Thoracic aorta (tissue), 2 donors: ENCODE measurements around the gene TMEM239. TPM values are rescaled to one million over a fixed set of nuclear protein-coding genes. Genes with fewer than 3 reads are reported as not detected.
"Not testable (repeated sequence)": the region's sequence is repeated elsewhere in the genome, so short reads cannot be mapped to it uniquely, and the experiment has no call there.

Experiments
- ATAC-seq: fragments of 150-250 bp; one replicate; pipeline ENCODE4 v1.8.0; 2017; ENCODE audit warnings: low read depth; ENCODE audit not compliant: insufficient number of reproducible peaks, low FRiP score
- DNase-seq: peaks from one replicate; pipeline ENCODE4 v3.0.0-alpha.2; 2020; ENCODE audit warnings: low spot score
- H3K27ac ChIP-seq, 2 donors: fragments of 200-600 bp; sonication (generic); 1 replicate in 1 of 2; 2 replicates in 1 of 2; pipeline ENCODE4 v1.5.1; 2016; ENCODE audit warnings: mild to moderate bottlenecking in 2 of 2, moderate library complexity in 2 of 2
- H3K27me3 ChIP-seq: fragments of 200-600 bp; sonication (generic); replicated peaks from 2 replicates; pipeline ENCODE4 v1.6.0; 2016; ENCODE audit warnings: mild to moderate bottlenecking; ENCODE audit not compliant: insufficient read depth
- H3K36me3 ChIP-seq: fragments of 200-600 bp; sonication (generic); one replicate; pipeline ENCODE4 v1.5.1; 2016
- H3K4me1 ChIP-seq, 2 donors: fragments of 200-600 bp; sonication (generic); 1 replicate in 1 of 2; 2 replicates in 1 of 2; pipeline versions ENCODE4 v1.5.1 to v1.6.0; 2016; ENCODE audit warnings: low read depth in 2 of 2, mild to moderate bottlenecking in 1 of 2; ENCODE audit not compliant: control insufficient read depth in 1 of 2
- H3K4me3 ChIP-seq: fragments of 200-600 bp; sonication (generic); 2 replicates; pipeline ENCODE4 v1.5.1; 2016; ENCODE audit warnings: mild to moderate bottlenecking
- H3K9me3 ChIP-seq: fragments of 200-600 bp; sonication (generic); 2 replicates; pipeline ENCODE4 v1.5.1; 2016
- total RNA-seq, 2 donors: library from RNA; depleted of rRNA; stranded (reverse); fragments of >200 nt; gene quantifications; one replicate each; pipeline versions ENCODE4 v1.1.0 to v1.2.3, GENCODE V29; 2016
- TF ChIP-seq, protein P1 (sequence below): fragments of 200-600 bp; sonication (generic); IDR thresholded peaks from one replicate; pipeline ENCODE4 v1.5.1; 2019; ENCODE audit warnings: antibody characterized with exemption

Gene TMEM239
- total RNA-seq, 2 donors from 2014 or later, result not detected

DNA sequence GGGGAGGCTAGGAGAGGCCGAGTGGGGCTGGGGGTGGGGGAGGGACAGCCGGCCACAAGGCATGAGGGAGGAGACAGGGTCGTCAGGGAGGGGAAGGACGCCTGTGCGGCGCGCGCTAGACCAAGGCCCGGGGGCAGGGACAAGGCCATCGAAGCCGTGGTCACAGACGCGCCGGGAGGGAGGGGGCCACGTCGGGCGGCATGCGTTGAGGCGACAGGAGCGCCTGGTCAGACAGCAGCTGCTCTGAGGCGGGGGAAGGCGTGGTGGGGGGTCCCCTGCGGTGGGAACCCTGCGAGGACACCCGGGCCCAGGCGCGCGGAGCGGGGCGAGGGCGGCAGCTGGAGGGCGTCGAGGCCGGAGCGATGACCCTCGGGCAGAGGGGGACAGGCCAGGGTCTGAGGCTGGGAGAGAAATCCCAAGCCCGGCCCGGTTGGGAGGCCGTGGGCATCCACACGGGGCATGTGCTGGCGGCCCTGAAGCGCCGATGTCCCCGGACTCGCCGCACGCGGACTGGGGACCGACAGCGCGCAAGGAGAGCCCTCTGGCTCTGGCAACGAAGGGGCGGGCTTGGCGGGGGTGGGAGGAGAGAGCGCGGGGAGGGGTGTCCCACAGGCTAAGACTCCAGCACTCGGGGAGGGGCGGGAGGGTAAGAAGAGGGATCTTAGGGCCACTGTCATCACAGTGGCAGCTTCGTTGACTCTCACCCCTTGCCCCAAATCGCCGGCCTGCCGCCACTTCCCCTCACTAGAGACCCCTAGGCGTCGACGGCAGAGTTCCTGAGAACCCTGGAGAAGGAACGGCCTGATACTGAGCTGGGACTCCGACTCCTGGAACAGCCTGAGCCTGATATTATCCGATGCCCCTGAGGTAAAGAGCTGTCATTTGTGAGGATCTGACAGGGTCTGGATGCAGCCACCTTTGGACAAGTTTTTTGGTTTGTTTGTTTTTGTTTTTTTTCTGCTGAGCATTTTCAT, 5.0 kb downstream of the TMEM239 start:
- DNase-seq (no peak), ATAC-seq (no peak)
- no peak overlapping the region for H3K27ac ChIP-seq
- TF ChIP-seq, protein P1, sequence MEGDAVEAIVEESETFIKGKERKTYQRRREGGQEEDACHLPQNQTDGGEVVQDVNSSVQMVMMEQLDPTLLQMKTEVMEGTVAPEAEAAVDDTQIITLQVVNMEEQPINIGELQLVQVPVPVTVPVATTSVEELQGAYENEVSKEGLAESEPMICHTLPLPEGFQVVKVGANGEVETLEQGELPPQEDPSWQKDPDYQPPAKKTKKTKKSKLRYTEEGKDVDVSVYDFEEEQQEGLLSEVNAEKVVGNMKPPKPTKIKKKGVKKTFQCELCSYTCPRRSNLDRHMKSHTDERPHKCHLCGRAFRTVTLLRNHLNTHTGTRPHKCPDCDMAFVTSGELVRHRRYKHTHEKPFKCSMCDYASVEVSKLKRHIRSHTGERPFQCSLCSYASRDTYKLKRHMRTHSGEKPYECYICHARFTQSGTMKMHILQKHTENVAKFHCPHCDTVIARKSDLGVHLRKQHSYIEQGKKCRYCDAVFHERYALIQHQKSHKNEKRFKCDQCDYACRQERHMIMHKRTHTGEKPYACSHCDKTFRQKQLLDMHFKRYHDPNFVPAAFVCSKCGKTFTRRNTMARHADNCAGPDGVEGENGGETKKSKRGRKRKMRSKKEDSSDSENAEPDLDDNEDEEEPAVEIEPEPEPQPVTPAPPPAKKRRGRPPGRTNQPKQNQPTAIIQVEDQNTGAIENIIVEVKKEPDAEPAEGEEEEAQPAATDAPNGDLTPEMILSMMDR, result no peak
- H3K4me3 ChIP-seq, result no peak overlapping the region
- no peaks in the 10 kb centered on the region for H3K9me3 ChIP-seq
- H3K36me3 ChIP-seq, result no peaks in the 10 kb centered on the region
- peaks cover 0 to 9% of the 10 kb centered on the region in 2 donors for H3K4me1 ChIP-seq
- no peaks in the 10 kb centered on the region for H3K27me3 ChIP-seq

DNA sequence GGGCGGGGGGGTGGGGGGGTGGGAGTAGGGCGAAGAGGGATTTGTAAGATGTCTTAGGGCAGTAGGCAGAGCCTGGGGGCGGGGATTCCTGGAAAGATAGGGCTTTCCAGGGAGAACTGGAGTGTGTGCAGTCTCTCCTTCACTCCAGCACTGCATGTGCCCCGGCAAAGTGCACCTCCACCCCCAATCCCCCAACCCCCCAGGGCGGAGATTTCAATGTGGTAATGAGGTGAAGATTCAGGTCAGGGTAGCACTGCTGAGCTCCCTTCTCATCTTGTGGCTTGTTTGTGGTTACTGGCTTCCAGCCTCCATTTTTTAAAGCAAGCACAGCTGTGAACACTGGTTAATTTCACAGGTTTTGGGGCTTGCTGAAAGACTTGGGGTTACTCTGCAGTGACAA, 5.9 kb downstream of the TMEM239 start:
- TF ChIP-seq, protein P1, result no peak
- Histone ChIP-seq H3K27me3 (no peaks in the 10 kb centered on the region), H3K27ac (no peak overlapping the region), H3K36me3 (no peaks in the 10 kb centered on the region), H3K4me1 (peaks cover 0 to 9% of the 10 kb centered on the region in 2 donors), H3K4me3 (no peak overlapping the region), H3K9me3 (no peaks in the 10 kb centered on the region)
- no peak for DNase-seq
- ATAC-seq, result no peak

DNA sequence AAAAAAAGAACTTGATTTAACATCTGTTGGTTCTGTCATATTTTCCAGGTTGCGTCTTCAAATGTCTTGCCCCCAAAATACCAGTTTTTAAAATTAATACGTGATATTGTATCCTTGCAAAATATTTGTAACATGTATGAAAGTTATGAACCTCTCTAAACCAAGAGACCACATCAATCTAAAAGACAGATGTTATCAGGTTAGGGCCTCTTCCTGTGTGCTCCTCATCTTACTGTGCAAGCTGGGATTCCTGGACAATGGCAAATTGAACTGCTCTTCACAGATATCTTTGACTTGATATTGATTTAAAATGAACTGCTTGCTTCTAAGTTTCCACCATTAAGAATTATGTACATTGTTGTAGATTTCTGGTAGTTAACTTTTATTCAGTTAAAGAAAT, 9.6 kb downstream of the TMEM239 start:
- no peak for DNase-seq
- TF ChIP-seq, protein P1, result no peak
- no peak overlapping the region for H3K27ac ChIP-seq
- no peaks in the 10 kb centered on the region for H3K36me3 ChIP-seq
- H3K4me3 ChIP-seq, result no peak overlapping the region
- no peak for ATAC-seq
- H3K4me1 ChIP-seq, result no peaks in the 10 kb centered on the region
- no peaks in the 10 kb centered on the region for H3K9me3 ChIP-seq
- no peaks in the 10 kb centered on the region for H3K27me3 ChIP-seq

DNA sequence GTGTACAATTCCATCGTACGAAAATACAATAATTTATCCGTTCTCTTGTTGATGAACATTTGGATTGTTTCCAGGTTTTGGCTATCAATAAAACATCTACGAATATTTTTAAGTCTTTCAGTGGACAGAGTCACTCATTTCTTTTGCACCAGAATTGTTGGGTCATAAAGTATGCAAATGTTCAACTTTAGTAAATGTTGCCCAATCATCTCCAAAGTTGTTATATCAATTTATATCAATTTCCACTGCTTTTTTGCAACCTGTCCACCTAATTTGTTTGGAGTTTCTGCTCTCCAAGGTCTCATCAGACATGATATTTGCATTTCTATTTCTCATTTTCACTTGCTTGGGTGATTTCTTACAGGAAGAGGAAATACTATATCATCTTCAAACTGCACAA, 10.5 kb downstream of the TMEM239 start:
- Histone ChIP-seq H3K4me3 (no peak overlapping the region), H3K4me1 (no peaks in the 10 kb centered on the region), H3K9me3 (no peaks in the 10 kb centered on the region), H3K27me3 (no peaks in the 10 kb centered on the region), H3K36me3 (no peaks in the 10 kb centered on the region), H3K27ac (no peak overlapping the region)
- DNase-seq (no peak), ATAC-seq (no peak)
- TF ChIP-seq, protein P1, result no peak

DNA sequence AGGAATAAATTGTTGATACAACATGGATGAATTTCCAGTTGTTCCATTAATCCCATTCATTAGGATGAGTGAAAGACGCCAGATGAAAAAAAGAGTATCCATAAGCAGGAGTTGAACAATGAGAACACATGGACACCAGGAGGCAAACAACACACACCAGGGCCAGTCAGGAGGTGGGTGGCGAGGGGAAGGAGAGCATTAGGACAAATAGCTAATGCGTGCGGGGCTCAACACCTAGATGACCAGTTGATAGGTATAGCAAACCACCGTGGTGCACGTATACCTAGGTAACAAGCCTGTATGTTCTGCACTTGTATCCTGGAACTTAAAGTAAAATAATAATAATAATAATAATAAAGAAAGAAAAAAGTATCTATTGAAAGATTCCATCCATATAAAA, 13.2 kb downstream of the TMEM239 start:
- Histone ChIP-seq H3K4me1 (no peaks in the 10 kb centered on the region), H3K4me3 (no peak overlapping the region), H3K9me3 (no peaks in the 10 kb centered on the region), H3K27ac (no peak overlapping the region), H3K36me3 (no peaks in the 10 kb centered on the region), H3K27me3 (no peaks in the 10 kb centered on the region)
- DNase-seq (no peak), ATAC-seq (no peak)
- TF ChIP-seq, protein P1, result no peak

DNA sequence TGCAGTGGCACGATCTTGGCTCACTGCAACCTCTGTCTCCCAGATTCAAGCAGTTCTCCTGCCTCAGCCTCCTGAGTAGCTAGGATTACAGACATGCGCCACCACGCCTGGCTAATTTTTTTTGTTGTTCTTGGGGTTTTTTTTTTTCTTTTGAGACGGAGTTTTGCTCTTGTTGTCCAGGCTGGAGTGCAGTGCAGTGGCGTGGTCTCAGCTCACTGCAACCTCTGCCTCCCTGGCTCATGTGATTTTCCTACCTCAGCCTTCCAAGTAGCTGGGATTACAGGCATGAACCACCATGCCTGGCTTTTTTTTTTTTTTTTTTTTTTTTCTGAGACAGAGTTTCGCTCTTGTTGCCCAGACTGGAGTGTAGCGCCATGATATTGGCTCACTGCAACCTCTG, 15.0 kb downstream of the TMEM239 start:
- not testable (repeated sequence) for H3K27ac ChIP-seq, ATAC-seq, H3K27me3 ChIP-seq, DNase-seq, H3K9me3 ChIP-seq, H3K36me3 ChIP-seq, H3K4me3 ChIP-seq, H3K4me1 ChIP-seq
